ENCODE data around the gene PTPRM.

DNA sequence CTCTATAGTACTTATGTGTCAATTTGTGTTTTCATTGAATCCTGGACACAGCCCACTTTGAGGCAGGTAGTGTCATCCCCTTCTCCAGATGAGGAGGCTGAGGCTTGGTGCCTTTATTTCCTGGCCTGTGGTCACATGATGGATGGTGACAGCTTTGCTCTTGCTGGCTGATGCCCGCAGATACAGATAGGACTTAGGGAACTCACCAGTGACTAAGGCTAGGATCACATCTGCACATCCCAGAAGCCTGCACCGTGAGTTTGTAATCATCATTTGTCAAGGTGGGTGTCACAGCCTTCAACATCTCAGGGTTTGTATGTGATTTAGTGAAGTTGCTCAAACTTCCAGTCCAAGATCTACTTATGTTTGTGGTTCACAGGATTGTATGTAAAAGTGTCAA, 747.0 kb downstream of the PTPRM start:
- TF ChIP-seq, protein P1, sequence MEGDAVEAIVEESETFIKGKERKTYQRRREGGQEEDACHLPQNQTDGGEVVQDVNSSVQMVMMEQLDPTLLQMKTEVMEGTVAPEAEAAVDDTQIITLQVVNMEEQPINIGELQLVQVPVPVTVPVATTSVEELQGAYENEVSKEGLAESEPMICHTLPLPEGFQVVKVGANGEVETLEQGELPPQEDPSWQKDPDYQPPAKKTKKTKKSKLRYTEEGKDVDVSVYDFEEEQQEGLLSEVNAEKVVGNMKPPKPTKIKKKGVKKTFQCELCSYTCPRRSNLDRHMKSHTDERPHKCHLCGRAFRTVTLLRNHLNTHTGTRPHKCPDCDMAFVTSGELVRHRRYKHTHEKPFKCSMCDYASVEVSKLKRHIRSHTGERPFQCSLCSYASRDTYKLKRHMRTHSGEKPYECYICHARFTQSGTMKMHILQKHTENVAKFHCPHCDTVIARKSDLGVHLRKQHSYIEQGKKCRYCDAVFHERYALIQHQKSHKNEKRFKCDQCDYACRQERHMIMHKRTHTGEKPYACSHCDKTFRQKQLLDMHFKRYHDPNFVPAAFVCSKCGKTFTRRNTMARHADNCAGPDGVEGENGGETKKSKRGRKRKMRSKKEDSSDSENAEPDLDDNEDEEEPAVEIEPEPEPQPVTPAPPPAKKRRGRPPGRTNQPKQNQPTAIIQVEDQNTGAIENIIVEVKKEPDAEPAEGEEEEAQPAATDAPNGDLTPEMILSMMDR (IDR thresholded peaks at IDR 0.05) = no peak
- no peak for TF ChIP-seq POLR2A (IDR thresholded peaks at IDR 0.05)
